Stimulated activated CD8-positive, alpha-beta memory T cell treated with anti-CD3 and anti-CD28 coated beads, Interleukin-2, amount 100 ng/mL, for 48 hours (primary cell): ENCODE data around the gene SHROOM3.

Experiments
- DNase-seq, 2 donors: peaks; one replicate each; pipeline ENCODE4 v3.0.0-alpha.2; 2020; ENCODE audit warnings: low read depth in 2 of 2

The SHROOM3 gene

GRCh38 chr4:76540486-76540885 is 105.5 kb downstream of the SHROOM3 start:
- DNase-seq = no peak

- DNase-seq = no peak
Observed at GRCh38 chr4:76543378-76543777, 108.3 kb downstream of the SHROOM3 start.

GRCh38 chr4:76544725-76545124 is 109.7 kb downstream of the SHROOM3 start:
- no peak for DNase-seq

GRCh38 chr4:76545226-76545884 is 110.3 kb downstream of the SHROOM3 start:
- DNase-seq = no peak

- DNase-seq = no peak
Observed at GRCh38 chr4:76546327-76546726, 111.3 kb downstream of the SHROOM3 start.

- no peak for DNase-seq
Observed at GRCh38 chr4:76546759-76547742, 112.0 kb downstream of the SHROOM3 start.

GRCh38 chr4:76548704-76549103 is 113.7 kb downstream of the SHROOM3 start:
- no peak for DNase-seq

- DNase-seq = no peak
Observed at GRCh38 chr4:76549765-76550164, 114.7 kb downstream of the SHROOM3 start.

- no peak for DNase-seq
Observed at GRCh38 chr4:76550966-76551780, 116.1 kb downstream of the SHROOM3 start.

GRCh38 chr4:76554630-76555029 is 119.6 kb downstream of the SHROOM3 start:
- DNase-seq = no peak

GRCh38 chr4:76556452-76556851 is 121.4 kb downstream of the SHROOM3 start:
- DNase-seq = no peak

GRCh38 chr4:76558396-76559235 is 123.6 kb downstream of the SHROOM3 start:
- no peak for DNase-seq

GRCh38 chr4:76559236-76560071 is 124.4 kb downstream of the SHROOM3 start:
- no peak for DNase-seq

GRCh38 chr4:76562161-76562560 is 127.1 kb downstream of the SHROOM3 start:
- no peak for DNase-seq

- no peak for DNase-seq
Observed at GRCh38 chr4:76562836-76563453, 127.9 kb downstream of the SHROOM3 start.

- no peak for DNase-seq
Observed at GRCh38 chr4:76563454-76564122, 128.6 kb downstream of the SHROOM3 start.

- DNase-seq = no peak
Observed at GRCh38 chr4:76564123-76564915, 129.3 kb downstream of the SHROOM3 start.

- no peak for DNase-seq
Observed at GRCh38 chr4:76568262-76568661, 133.2 kb downstream of the SHROOM3 start.
